ENCODE measurements around the gene SOCS3. TPM values are rescaled to one million over a fixed set of nuclear protein-coding genes. Genes with fewer than 3 reads are reported as not detected.

The SOCS3 gene, protein sequence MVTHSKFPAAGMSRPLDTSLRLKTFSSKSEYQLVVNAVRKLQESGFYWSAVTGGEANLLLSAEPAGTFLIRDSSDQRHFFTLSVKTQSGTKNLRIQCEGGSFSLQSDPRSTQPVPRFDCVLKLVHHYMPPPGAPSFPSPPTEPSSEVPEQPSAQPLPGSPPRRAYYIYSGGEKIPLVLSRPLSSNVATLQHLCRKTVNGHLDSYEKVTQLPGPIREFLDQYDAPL
- total RNA-seq (2014; rRNA removed; shearing (Covaris generic)) (25.1 and 32.9 TPM in 2 replicates), polyA plus RNA-seq (2016; fragmentation: Nextera tagmentation; extraction: Ambion mirVana) (13.2 TPM in 2 replicates)
- long read RNA-seq, transcript SOCS3-201 (2 exons, 2,734 nt): major isoform, 14 of 16 reads
- long read RNA-seq, partial matches to known transcripts: 0 of 16 reads
- long read RNA-seq, other reads (novel, unspliced or antisense): 2 of 16 reads

DNA sequence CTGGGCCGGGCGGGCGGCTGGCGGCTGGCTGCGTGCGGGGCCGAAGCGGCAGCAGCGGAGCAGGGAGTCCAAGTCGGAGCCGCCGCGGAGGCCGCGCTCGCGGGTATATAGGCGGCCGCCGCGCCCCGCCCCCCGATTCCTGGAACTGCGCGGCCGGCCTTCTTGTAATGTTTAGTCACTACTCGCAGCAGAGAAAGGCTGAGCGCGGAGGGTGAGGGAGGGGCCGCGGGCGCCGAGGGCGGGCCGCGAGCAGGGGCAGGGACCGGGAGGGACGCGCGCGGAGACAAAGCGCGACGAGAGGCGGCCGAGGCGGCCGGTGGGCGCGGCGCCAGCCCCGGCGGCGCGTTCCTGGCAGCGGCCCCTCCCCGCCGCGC, at the start of gene SOCS3:
Gene SOCS3 (minus strand): TSS at position 81 of the 374 bp plus-strand sequence. CDS start 982 bp downstream, outside the sequence.
- Histone ChIP-seq H2AFZ (peak within 1 kb of the TSS; percentile 80), H4K20me1 (replicated peaks; ENCODE audit: insufficient read depth) (peaks cover 28% of the 10 kb centered on the region), H3K4me1 (ENCODE audit: insufficient read depth) (peaks cover 67% of the 10 kb centered on the region), H3K27ac (ENCODE audit: low read depth) (peak within 1 kb of the TSS; percentile 96), H3K9me2 (ENCODE audit: insufficient read depth) (no peaks in the 10 kb centered on the region), H3K27me3 (ENCODE audit: insufficient read depth) (peaks cover 31% of the 10 kb centered on the region), H3K36me3 (ENCODE audit: insufficient read depth) (peaks cover 12% of the 10 kb centered on the region; the same call in 1 of the 2 replicates), H3K4me2 (peak within 1 kb of the TSS; percentile 96), H3K79me2 (replicated peaks; ENCODE audit: insufficient read depth) (peaks cover 34% of the 10 kb centered on the region), H3F3A (replicated peaks; ENCODE audit: low read depth) (peaks cover 32% of the 10 kb centered on the region), H3K4me3 (peak within 1 kb of the TSS; percentile 91)
- H3K36me3 Mint-ChIP-seq (ENCODE audit: low read depth): peaks cover 32% of the 10 kb centered on the region
- H3K4me3 Mint-ChIP-seq: peak within 1 kb of the TSS; percentile 80
- no peaks in the 10 kb centered on the region for H3K9me3 Mint-ChIP-seq
- H3K27ac Mint-ChIP-seq: peak within 1 kb of the TSS; percentile 94
- ATAC-seq (peak; percentile 11), DNase-seq (ENCODE audit: low spot score) (peak; percentile 93)
- TF ChIP-seq POLR2AphosphoS5 (IDR thresholded peaks at IDR 0.05; ENCODE audit: low read depth) (peak; percentile 44), CREB1 (CRISPR knock-in tag; IDR thresholded peaks at IDR 0.05; ENCODE audit: low read depth) (no peak)
- H3K27me3 Mint-ChIP-seq (ENCODE audit: insufficient read depth, low read depth, poor library complexity): peaks cover 32% of the 10 kb centered on the region
- peaks cover 69% of the 10 kb centered on the region for H3K4me1 Mint-ChIP-seq

DNA sequence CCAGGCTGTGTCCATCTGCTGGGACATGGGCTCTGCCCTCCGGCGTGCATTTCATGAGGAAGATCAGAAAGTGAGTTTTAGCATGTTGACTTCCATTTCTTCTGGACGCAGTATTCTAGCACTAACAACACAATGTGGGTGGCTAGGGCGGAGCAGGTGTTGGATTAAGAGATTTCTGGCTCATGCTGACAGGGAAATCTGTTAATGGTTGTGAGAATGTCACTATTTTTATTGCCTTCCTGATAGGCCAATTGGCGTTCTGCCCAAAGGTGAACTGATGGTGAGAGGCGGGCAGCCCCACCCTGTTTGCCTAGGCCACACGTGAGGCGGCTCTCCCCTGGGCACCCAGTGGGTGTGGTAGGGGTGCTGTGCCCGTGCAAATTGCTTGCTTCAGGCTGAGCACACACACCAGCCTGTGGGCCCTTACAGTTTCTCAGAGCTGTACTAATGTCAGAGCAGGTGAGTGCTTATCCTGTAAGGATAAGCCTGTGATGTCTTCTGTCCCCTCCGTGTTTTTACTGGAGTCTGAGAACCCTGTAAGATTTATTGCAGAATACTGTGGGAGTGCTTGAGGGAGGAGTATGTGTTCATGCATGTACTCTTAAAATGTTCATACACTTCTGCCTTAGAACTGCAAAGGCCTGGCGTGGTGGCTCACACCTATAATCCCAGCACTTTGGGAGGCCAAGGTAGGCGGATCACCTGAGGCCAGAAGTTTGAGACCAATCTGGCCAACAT, 49.5 kb upstream of the SOCS3 start:
- H3K36me3 Mint-ChIP-seq (ENCODE audit: low read depth): peaks cover 34% of the 10 kb centered on the region
- Histone ChIP-seq H3K27ac (ENCODE audit: low read depth) (0 out of 2 replicates have a peak overlapping the region, but pooled peaks have one; percentile 14), H3K4me3 (no peak overlapping the region), H3K36me3 (ENCODE audit: insufficient read depth) (peaks cover 6% of the 10 kb centered on the region), H3F3A (replicated peaks; ENCODE audit: low read depth) (peaks cover 12% of the 10 kb centered on the region; the same call in 1 of the 2 replicates), H3K4me2 (no peak overlapping the region), H3K27me3 (ENCODE audit: insufficient read depth) (no peaks in the 10 kb centered on the region), H3K4me1 (ENCODE audit: insufficient read depth) (peaks cover 3% of the 10 kb centered on the region; the same call in 1 of the 2 replicates), H3K79me2 (replicated peaks; ENCODE audit: insufficient read depth) (peaks cover 85% of the 10 kb centered on the region), H2AFZ (no peak overlapping the region), H3K9me2 (ENCODE audit: insufficient read depth) (no peaks in the 10 kb centered on the region), H4K20me1 (replicated peaks; ENCODE audit: insufficient read depth) (peaks cover 21% of the 10 kb centered on the region)
- peak overlapping the region; percentile 25; the same call in 1 of the 2 replicates for H3K27ac Mint-ChIP-seq
- no peak for DNase-seq (ENCODE audit: low spot score)
- H3K27me3 Mint-ChIP-seq (ENCODE audit: insufficient read depth, low read depth, poor library complexity): peaks cover 17% of the 10 kb centered on the region
- no peak overlapping the region for H3K4me3 Mint-ChIP-seq
- TF ChIP-seq ZNF114 (CRISPR knock-in tag; IDR thresholded peaks at IDR 0.05) (no peak), EZH2phosphoT487 (IDR thresholded peaks at IDR 0.05; ENCODE audit: unreplicated experiment) (no peak), ZNF331 (CRISPR knock-in tag; IDR thresholded peaks at IDR 0.05; ENCODE audit: low read depth) (no peak), JUNB (IDR thresholded peaks at IDR 0.05; ENCODE audit: unreplicated experiment) (no peak), POLR2AphosphoS5 (IDR thresholded peaks at IDR 0.05; ENCODE audit: low read depth) (no peak), STAT1 (IDR thresholded peaks at IDR 0.05; ENCODE audit: unreplicated experiment) (no peak), EZH2 (IDR thresholded peaks at IDR 0.05; ENCODE audit: low read depth, unreplicated experiment) (no peak)
- TF ChIP-seq, protein P1, sequence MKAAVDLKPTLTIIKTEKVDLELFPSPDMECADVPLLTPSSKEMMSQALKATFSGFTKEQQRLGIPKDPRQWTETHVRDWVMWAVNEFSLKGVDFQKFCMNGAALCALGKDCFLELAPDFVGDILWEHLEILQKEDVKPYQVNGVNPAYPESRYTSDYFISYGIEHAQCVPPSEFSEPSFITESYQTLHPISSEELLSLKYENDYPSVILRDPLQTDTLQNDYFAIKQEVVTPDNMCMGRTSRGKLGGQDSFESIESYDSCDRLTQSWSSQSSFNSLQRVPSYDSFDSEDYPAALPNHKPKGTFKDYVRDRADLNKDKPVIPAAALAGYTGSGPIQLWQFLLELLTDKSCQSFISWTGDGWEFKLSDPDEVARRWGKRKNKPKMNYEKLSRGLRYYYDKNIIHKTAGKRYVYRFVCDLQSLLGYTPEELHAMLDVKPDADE (IDR thresholded peaks at IDR 0.05): no peak
- TF ChIP-seq, protein P2, sequence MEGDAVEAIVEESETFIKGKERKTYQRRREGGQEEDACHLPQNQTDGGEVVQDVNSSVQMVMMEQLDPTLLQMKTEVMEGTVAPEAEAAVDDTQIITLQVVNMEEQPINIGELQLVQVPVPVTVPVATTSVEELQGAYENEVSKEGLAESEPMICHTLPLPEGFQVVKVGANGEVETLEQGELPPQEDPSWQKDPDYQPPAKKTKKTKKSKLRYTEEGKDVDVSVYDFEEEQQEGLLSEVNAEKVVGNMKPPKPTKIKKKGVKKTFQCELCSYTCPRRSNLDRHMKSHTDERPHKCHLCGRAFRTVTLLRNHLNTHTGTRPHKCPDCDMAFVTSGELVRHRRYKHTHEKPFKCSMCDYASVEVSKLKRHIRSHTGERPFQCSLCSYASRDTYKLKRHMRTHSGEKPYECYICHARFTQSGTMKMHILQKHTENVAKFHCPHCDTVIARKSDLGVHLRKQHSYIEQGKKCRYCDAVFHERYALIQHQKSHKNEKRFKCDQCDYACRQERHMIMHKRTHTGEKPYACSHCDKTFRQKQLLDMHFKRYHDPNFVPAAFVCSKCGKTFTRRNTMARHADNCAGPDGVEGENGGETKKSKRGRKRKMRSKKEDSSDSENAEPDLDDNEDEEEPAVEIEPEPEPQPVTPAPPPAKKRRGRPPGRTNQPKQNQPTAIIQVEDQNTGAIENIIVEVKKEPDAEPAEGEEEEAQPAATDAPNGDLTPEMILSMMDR (conservative IDR thresholded peaks at IDR 0.05; ENCODE audit: low read depth in 2 of 2): no peak
- no peaks in the 10 kb centered on the region for H3K9me3 Mint-ChIP-seq
- peaks cover 33% of the 10 kb centered on the region for H3K4me1 Mint-ChIP-seq
- no peak for ATAC-seq
